ENCODE results near the gene HACL1.
"Not testable (repeated sequence)": the region's sequence is repeated elsewhere in the genome, so short reads cannot be mapped to it uniquely, and the experiment has no call there.

The HACL1 gene

GRCh38 chr3:15532614-15533013 is 68.8 kb downstream of the HACL1 start:
- not testable (repeated sequence) for DNase-seq (ENCODE audit: low read depth, low spot score)

DNA sequence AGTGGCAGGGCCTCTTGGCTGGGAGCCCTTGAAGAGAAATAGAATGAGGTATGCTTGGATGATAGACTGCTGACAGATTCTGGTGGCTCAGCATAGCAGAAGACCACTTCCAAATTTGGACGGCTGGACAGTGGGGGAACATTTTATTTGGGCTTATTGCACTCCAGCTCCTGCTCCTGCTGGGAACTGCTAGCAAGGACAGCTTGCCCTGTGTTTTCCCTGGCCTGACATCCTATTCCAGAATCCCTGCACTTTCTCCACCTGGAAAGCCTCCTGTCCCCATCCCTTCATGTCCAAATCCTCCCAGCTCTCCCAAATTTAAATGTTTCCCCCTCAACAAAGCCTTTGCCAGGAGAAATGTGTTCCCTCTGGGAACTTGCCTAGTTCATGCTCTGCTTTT is 70.0 kb downstream of the HACL1 start:
- no peak for DNase-seq (ENCODE audit: low read depth, low spot score)
- H3K27ac ChIP-seq = no peak overlapping the region

More at GRCh38 chr3:15532614-15533013, 68.8 kb downstream of the HACL1 start:
- not testable (repeated sequence) for H3K27ac ChIP-seq

DNA sequence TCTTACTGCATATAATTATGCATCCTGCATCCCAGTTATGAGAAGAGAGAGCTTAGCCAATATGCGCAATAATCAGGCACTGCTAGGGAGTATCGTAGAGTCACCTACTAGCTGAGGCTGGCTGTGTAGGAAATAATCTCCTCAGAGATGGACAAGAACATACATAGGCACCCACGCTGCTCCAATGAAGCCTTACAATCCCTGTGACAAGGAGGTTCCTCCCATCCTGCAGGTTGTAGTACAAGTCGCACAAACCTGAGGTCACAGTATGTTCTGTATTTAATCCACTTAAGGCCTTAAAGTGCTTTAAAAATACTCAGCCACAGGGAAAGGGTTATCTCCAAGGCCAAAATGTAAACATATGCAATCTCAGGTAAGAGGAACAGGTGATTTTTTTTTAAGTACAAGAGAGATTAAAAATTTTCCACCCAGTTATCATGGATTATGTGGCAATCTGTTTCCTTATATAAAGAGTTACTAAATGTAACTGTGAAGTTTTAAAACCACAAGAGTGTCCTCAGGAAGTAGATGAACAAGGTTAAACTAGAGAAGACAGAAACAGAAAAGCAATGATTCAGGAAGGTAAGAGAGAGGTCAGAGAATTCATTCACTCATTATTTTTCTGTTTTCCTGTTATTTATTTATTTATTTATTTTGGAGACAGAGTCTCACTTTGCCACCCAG is 72.4 kb downstream of the HACL1 start:
- no peak overlapping the region for H3K27ac ChIP-seq
- DNase-seq (ENCODE audit: low read depth, low spot score) = no peak

DNA sequence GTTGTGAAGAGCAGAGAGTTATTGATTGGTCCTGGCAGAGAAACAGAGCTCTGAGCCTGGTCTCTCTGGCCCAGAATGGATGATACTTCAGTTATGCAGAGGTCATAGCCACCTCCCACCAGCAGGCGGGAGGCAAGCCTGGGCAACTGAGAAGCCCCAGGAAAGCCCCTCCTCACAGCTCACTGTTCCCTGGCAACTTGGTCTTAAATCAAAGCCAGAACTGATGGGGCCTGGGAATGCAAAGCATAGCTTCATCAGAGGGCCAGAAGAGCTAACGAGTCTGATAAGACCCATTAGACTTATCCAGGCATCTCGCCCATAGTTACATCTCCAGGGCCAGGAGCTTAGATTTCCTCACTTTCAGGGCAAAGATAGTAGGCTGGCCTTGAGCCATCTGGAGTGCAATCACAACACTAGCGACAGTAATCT is 74.3 kb downstream of the HACL1 start:
- H3K27ac ChIP-seq = no peak overlapping the region
- DNase-seq (ENCODE audit: low read depth, low spot score) = no peak

GRCh38 chr3:15525790-15526189 is 75.6 kb downstream of the HACL1 start:
- no peak for DNase-seq (ENCODE audit: low read depth, low spot score)
- no peak overlapping the region for H3K27ac ChIP-seq

GRCh38 chr3:15523660-15524417 is 77.5 kb downstream of the HACL1 start:
- no peak overlapping the region for H3K27ac ChIP-seq
- no peak for DNase-seq (ENCODE audit: low read depth, low spot score)

DNA sequence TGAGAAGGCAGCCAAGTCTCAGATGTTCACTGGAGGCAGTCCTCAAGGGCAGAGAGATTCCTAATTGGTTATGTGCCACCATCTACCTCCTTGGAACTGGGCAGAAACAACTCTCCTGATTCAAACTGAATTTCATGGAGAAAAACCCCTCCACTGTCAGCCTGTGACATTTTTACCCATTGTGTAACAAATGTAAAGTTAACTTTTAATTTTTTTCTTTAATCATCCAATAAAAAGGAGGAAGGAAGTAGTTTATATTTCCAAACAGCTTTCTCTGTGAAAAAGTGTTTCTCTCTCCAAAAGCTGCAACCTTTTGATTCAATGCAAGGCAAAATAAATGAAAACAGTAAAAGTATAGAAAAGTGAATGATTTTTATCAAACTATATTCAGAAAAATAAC is 79.4 kb downstream of the HACL1 start:
- DNase-seq (ENCODE audit: low read depth, low spot score) = no peak

DNA sequence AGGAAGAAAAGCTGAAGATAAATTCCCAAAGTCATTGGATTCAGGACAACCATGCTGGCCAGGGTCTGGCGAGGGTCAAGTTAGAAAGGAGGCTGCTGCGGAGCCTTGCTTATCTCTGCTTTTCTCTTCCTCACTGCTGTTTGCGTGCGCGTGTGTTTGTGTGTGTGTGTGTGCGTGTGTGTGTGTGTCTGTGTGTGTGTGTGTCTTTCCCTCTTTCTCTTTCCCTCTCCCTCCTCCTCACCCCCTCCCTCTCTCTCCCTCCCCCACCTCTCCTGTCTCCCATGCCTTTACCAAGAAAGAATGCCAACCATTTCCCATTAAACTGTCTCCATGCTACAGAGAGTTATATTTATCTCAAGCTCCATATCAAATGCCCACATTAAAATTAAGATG is 79.8 kb downstream of the HACL1 start, which contains the start of gene COLQ:
Gene COLQ, minus strand, starts transcription at position 134 of the 393 bp plus-strand sequence. Its CDS starts 81 bp downstream, at position 53.
- no peak for DNase-seq (ENCODE audit: low read depth, low spot score)
- H3K27ac ChIP-seq = no peak within 1 kb of the TSS

More for the DNA sequence above, 79.4 kb downstream of the HACL1 start:
- H3K27ac ChIP-seq = no peak overlapping the region

- H3K27ac ChIP-seq = no peak overlapping the region
- no peak for DNase-seq (ENCODE audit: low read depth, low spot score)
Measured at GRCh38 chr3:15520804-15521572, 80.4 kb downstream of the HACL1 start.

- no peak overlapping the region for H3K27ac ChIP-seq
- no peak for DNase-seq (ENCODE audit: low read depth, low spot score)
Measured at GRCh38 chr3:15520185-15520584, 81.2 kb downstream of the HACL1 start.

DNA sequence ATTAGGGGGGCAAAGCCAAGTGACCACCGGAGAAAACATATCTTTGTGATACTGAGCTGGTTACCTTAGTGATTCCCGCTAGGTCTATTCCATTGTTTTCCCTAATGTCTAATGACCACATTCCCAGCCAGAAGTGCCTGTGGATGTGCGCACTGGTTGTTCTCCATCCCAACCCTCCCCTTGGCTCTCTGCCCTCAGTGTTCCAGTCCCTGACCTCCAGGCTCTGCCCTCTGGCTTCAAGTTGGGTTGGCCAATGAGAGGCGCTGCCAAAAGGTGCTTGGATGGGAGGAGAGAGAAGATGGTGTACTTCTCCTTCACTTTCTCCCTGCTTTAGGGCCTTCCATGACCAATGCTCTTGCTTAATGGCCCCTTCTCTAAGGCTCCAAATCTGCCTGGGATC is 82.3 kb downstream of the HACL1 start:
- no peak for DNase-seq (ENCODE audit: low read depth, low spot score)
- H3K27ac ChIP-seq = no peak overlapping the region

- DNase-seq (ENCODE audit: low read depth, low spot score) = no peak
- H3K27ac ChIP-seq = no peak overlapping the region
Measured at GRCh38 chr3:15514663-15515340, 86.6 kb downstream of the HACL1 start.

DNA sequence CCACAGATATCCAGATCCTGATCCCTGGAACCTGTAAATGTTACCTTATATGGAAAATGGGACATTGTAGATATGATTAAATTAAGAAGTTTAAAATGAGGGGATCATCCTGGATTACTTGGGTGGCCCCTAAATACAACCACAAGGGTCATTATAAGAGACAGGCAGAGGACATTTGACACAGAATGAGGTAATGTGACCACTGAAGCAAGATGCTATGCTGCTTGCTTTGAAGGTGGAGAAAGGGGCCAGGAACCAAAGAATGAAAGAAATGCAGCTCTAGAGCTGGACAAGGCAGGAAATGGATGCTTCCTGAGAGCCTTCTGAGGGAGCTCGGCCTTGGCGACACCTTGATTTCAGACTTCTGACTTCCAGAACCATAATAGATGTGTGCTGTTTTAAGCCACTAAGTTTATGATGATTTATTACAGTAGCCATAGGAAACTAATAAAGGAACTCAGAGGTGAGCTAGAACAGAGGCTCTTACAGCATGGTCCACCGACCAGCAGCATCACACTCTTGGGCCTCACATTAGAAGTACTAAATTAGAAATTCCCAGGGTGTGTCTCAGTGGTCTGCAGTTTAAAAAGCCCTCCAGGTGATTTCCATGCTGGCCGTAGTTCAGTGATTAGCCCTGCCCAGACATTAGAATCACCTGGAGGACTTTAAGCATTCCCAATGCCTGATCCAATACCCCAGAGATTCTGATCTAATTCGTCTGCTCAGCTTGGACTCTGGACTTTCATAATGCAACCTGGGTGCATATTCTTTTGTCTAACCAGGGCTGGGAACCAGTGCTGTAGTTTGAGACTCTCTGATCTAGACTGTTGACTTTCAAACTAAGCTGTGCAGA is 87.3 kb downstream of the HACL1 start:
- no peak overlapping the region for H3K27ac ChIP-seq
- DNase-seq (ENCODE audit: low read depth, low spot score) = no peak

- no peak overlapping the region for H3K27ac ChIP-seq
- DNase-seq (ENCODE audit: low read depth, low spot score) = no peak
Measured at GRCh38 chr3:15513116-15513515, 88.3 kb downstream of the HACL1 start.

DNA sequence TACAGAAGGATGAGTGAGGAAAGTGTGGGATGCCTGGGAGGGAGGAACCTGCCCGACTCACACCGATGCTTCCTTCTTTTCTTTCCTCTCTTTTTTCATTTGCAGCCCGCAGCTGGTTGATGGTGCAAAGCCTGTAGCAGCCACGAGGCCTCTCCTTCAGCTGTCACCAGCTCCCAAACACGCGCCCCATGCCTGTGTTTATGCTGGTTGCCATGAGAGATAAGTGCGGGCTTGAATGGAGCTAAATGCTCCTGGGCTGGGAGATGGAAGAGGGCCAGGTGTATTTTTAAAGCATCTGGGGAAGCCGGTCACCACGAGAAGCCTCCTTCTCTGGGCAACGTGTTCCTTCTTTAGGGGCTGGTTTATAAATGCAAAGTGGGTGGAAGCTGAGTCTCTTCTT is 89.2 kb downstream of the HACL1 start:
- no peak for DNase-seq (ENCODE audit: low read depth, low spot score)

GRCh38 chr3:15511156-15511555 is 90.2 kb downstream of the HACL1 start:
- DNase-seq (ENCODE audit: low read depth, low spot score) = no peak
- no peak overlapping the region for H3K27ac ChIP-seq

More for the DNA sequence above, 89.2 kb downstream of the HACL1 start:
- H3K27ac ChIP-seq = no peak overlapping the region

All from epithelial cell of prostate (primary cell).